ENCODE data around the gene TUBA3E.
"Not testable (repeated sequence)": the region's sequence is repeated elsewhere in the genome, so short reads cannot be mapped to it uniquely, and the experiment has no call there.

GRCh38 chr2:130187859-130188792 is 10.1 kb downstream of the TUBA3E start:
- not testable (repeated sequence) for TF ChIP-seq POLR2A (IDR thresholded peaks at IDR 0.05; ENCODE audit: low read depth, low read length); POLR2AphosphoS5 (IDR thresholded peaks at IDR 0.05; ENCODE audit: low read depth, low read length); TAF1 (IDR thresholded peaks at IDR 0.05; ENCODE audit: borderline replicate concordance, low read depth, low read length)
